IPS-11a (cell line): ENCODE data around the gene CCDC188.
A peak's percentile ranks its signal among the peaks of the same experiment; 100 is the strongest.

ENCODE experiments used
- H3K4me3 ChIP-seq: one replicate; pipeline ENCODE4 v1.5.1; 2013; ENCODE audit warnings: low read depth, low read length, control low read depth

The CCDC188 gene

GRCh38 chr22:20123366-20124082 is 27.3 kb downstream of the CCDC188 start:
- H3K4me3 ChIP-seq: no peak overlapping the region

GRCh38 chr22:20121856-20122415 is 28.9 kb downstream of the CCDC188 start:
- no peak overlapping the region for H3K4me3 ChIP-seq

GRCh38 chr22:20118300-20119020 is 32.4 kb downstream of the CCDC188 start:
- peak overlapping the region; percentile 98 for H3K4me3 ChIP-seq

- peak overlapping the region; percentile 98 for H3K4me3 ChIP-seq
Observed at GRCh38 chr22:20117633-20118299, 33.1 kb downstream of the CCDC188 start.

- H3K4me3 ChIP-seq: peak within 1 kb of the TSS; percentile 98
Observed at GRCh38 chr22:20116951-20117632, 33.8 kb downstream of the CCDC188 start, which contains the start of gene TRMT2A. Gene TRMT2A, minus strand, starts transcription at chr22:20117226. Its CDS starts 320 bp downstream, at chr22:20116906.

- peak overlapping the region; percentile 79 for H3K4me3 ChIP-seq
Observed at GRCh38 chr22:20116376-20116950, 34.4 kb downstream of the CCDC188 start.

GRCh38 chr22:20115691-20116375 is 35.0 kb downstream of the CCDC188 start, which contains the start of gene RANBP1:
Gene RANBP1, plus strand, starts transcription at chr22:20116104. Its CDS starts 81 bp downstream, at chr22:20116185.
- H3K4me3 ChIP-seq: peak within 1 kb of the TSS; percentile 79

GRCh38 chr22:20114506-20115475 is 36.1 kb downstream of the CCDC188 start:
- no peak overlapping the region for H3K4me3 ChIP-seq

- H3K4me3 ChIP-seq: no peak overlapping the region
Observed at GRCh38 chr22:20113551-20114310, 37.1 kb downstream of the CCDC188 start.

GRCh38 chr22:20112623-20113511 is 38.0 kb downstream of the CCDC188 start:
- H3K4me3 ChIP-seq: no peak overlapping the region

GRCh38 chr22:20111689-20112622 is 38.9 kb downstream of the CCDC188 start:
- no peak overlapping the region for H3K4me3 ChIP-seq

- no peak overlapping the region for H3K4me3 ChIP-seq
Observed at GRCh38 chr22:20111045-20111688, 39.7 kb downstream of the CCDC188 start.

GRCh38 chr22:20110359-20110985 is 40.4 kb downstream of the CCDC188 start:
- no peak overlapping the region for H3K4me3 ChIP-seq

GRCh38 chr22:20109411-20110358 is 41.2 kb downstream of the CCDC188 start:
- H3K4me3 ChIP-seq: no peak overlapping the region
